Stimulated activated CD8-positive, alpha-beta memory T cell treated with anti-CD3 and anti-CD28 coated beads, Interleukin-7, amount 100 ng/mL, for 1 hour (primary cell): ENCODE data around the gene ASCC1.
"Not testable (repeated sequence)": the region's sequence is repeated elsewhere in the genome, so short reads cannot be mapped to it uniquely, and the experiment has no call there.

Source experiments
- DNase-seq, 2 donors: peaks; one replicate each; pipeline ENCODE4 v3.0.0-alpha.2; 2020; ENCODE audit warnings: low read depth in 2 of 2

Gene ASCC1

DNA sequence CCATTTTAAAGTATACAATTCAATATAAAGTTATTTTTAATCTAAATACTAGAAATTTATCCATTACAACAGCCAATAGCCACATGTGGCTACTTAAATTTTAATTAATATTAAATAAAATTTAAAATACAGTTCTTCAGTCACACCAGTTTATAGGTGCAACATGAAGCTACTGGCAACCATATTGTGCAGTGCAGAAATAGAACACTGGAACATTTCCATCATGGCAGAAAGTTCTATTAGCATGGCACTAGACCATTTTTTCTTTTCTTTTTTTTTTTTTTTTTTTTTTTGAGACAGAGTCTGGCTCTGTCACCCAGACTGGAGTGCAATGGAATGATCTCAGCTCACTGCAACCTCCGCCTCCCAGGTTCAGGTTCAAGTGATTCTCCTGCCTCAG, 5.2 kb upstream of the ASCC1 start:
- DNase-seq: no peak

GRCh38 chr10:72220637-72221036, 4.6 kb upstream of the ASCC1 start:
- no peak for DNase-seq

DNA sequence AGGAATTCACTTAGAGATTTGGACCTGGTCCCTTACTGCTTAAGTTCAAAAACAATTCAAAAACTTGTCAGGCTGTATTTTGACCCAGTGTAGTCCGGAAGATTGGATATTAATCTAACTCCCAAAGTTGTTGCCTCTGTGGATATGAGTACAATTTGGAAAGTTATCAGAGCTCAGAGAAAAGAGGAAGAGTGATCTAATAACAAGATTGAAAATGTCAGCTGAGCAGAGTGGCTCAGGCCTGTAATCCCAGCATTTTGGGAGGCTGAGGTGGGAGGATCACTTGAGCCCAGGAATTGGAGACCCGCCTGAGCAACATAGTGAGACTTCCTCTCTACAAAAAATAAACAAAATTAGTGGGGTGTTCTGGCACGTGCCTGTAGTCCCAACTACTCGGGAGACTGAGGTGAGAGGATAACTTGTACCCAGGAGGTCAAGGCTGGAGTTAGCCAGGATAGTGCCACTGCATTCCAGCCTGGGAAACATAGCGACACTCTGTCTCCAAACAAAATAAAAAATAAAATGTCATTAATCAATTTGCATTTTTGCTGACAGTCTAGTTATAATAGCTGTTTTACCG, 3.2 kb upstream of the ASCC1 start:
- DNase-seq: no peak

DNA sequence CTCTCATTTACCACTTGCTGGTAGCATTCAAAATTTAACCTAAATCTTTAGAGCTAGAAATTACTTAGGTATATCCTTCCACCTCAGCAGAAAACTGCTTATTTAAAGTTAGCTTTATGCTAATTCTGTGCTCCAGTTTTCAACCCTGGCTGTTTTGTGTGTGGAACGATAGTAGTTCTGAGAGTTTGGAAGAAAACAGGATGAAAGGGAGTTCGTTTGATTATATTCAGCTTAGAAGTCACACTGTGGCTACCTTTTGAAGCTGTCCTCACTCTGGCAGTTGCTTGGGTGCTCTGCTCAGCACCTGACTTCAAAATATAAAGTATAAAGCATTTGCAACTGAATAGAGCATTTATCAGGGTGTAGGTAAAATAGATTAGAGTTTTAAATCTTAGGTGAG, 2.6 kb upstream of the ASCC1 start:
- DNase-seq: no peak

DNA sequence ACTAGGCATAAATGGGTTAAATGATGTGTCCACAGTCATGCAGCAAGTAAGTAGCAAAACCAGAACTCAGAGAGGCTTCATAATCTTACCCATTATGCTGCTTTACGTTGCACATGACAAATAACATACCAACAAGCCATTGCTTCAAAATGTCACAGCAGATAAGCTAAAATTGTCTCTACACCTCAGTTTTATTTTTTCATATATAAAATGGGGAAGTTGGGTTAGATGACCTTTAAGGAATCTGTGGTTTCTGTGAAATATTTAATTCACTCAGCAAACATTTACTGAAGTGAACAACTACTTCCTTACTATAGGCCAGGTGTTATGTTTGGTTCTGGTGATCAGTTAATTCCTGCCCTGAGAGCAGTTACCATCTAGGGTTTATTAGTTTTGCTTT, 2.2 kb upstream of the ASCC1 start:
- DNase-seq: no peak

DNA sequence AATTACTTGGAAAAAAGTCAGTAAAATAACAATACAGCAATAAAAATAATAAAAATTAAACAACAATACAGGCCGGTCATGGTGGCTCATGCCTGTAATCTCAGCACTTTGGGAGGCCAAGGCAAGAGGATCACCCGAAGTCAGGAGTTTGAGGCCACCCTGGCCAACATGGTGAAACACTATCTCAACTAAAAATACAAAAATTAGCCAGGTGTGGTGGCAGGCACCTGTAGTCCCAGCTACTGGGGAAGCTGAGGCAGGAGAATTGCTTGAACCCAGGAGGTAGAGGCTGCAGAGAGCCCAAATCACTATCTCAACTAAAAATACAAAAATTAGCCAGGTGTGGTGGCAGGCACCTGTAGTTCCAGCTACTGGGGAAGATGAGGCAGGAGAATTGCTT, 4.2 kb downstream of the ASCC1 start:
- DNase-seq: not testable (repeated sequence)

GRCh38 chr10:72211381-72211780, 4.7 kb downstream of the ASCC1 start:
- DNase-seq: not testable (repeated sequence)

- DNase-seq: not testable (repeated sequence)
Measured at GRCh38 chr10:72208526-72208925, 7.5 kb downstream of the ASCC1 start.

GRCh38 chr10:72206511-72207229, 9.4 kb downstream of the ASCC1 start:
- DNase-seq: no peak

DNA sequence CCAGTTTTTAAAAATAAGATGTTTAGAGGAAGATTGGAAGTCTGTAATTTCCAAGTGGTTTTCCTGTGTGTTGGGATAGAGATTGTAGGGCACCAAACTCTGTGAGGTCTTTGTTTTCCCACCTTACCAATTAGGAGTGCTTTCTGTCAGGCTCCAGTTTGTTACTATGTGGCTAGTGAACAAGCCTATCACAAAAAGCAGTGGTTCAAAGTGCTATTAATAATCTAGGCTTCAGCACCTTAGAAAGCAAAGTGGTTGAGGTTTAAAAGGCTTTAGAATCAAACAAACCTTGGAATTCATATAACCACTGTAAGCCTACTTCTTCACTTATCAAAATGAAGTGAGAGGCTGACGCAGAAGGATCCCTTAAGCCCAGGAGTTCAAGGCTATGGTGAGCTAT, 11.4 kb downstream of the ASCC1 start:
- no peak for DNase-seq

- no peak for DNase-seq
Measured at GRCh38 chr10:72204296-72204695, 11.8 kb downstream of the ASCC1 start.

GRCh38 chr10:72201293-72201692, 14.8 kb downstream of the ASCC1 start:
- no peak for DNase-seq

DNA sequence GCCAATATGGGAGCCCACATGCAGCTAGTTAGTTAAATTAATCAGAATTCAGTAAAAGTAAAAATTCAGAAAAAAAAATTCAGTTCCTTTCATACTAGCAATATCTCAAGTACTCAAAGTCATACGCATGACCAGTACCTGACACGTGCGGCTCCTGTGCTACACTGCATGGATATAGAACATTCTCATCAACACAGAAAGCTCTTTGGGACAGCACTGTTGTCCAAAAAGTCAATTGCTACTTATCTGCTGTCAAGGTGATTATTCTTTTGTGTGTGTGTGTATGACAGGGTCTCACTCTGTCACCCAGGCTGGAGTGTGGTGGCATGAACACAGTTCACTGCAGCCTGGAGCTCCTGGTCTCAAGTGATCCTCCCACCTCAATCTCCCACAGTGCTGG, 15.2 kb downstream of the ASCC1 start:
- DNase-seq: no peak

DNA sequence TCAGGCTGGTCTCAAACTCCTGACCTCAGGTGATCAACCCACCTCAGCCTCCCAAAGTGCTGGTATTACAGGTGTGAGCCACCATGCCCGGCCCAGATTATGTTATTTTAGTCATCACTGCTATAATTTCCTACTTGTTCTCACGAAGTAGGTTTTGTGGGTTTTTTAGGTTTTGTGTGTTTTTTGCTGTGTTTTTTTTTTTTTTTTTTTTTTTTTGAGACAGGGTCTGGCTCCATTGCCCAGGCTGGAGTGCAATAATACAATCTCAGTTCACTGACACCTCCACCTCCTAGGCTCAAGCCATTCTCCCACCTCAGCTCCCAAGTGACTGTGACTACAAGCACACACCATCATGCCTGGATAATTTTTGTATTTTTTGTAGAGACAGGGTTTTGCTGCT, 21.1 kb downstream of the ASCC1 start:
- DNase-seq: no peak

DNA sequence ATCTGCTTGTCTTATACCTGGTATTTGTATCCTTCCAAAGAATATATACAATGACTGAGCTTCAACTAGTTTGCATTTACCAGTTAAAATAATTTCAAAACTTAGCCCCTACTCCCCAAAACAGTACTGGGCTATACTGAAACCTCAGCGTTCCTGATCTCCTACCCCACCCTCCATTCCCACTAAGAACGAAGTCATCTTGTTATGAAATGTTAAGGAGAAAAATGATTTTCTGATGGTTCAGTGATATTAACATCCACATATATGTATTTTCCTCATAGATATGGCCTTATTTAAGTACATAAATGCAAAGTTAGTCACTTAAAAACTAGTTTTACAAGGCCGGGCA, 29.1 kb downstream of the ASCC1 start:
- no peak for DNase-seq

DNA sequence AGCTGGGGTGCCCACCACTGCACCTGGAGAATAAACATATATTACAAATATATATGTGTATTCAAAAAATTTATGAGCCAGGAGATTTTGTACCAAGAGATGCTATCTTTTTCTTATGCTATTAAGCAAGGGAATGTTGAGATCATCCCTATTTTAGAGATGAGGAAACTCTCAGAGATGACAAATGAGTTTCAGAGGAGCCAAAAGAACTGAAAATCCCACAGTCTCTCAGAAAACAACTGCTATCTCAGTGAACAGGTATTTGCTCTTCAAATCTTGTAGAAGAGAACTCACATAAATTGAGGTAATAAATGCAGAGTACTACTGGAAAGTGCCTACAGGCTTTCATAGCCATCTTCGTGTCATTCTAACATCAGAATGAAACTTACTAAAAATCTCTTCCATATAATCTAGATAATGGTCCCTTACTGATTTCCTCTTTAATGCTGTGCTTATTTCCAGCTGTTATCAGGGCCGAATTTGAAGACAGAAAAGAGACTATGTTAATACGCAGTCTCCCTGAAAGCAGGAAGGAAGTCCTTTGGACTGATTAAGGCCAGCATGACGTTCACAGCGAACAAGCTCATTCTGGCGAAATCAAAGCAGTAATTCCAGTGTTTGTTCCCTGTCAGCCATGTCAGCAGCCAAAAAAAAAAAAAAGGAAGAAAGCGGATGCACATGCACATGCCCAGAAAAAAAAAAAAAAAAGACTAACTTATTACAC, 29.7 kb downstream of the ASCC1 start:
- no peak for DNase-seq

DNA sequence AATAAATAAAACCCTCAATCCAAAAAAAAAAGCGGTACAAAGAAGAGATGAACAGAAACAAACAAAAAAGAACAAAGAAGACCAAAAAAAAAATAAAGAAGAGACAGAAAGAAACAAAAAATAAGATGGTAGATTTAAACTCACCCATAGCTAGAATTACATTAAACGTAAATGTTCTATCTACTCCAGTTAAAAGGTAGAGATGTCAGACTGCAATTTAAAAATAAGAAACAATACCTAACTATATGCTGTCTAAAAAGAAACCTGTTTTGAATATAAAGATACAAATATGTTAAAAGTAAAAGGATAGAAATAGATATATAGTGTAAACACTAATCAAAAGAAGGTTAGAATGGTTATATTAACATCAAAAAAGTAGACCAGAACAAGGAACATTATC, 31.9 kb downstream of the ASCC1 start:
- no peak for DNase-seq

DNA sequence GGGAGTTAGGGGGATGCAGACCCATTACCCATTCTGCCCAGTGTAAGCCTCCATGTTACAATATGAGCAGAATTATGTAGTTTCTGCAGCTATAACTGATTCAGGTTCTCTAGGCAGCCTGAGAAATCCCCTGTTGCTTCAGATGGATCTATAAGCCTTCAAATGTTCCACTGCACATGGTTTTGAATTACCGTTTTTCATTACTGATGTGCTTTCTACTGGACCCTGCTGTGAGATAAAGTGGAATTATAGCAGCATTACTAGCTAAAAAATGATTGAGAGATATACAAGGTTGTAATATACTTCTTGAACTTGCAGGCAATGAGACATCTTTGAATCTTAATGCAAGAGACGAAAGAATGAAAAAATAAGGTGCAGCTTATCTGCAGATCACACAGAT, 38.6 kb downstream of the ASCC1 start:
- DNase-seq: no peak

DNA sequence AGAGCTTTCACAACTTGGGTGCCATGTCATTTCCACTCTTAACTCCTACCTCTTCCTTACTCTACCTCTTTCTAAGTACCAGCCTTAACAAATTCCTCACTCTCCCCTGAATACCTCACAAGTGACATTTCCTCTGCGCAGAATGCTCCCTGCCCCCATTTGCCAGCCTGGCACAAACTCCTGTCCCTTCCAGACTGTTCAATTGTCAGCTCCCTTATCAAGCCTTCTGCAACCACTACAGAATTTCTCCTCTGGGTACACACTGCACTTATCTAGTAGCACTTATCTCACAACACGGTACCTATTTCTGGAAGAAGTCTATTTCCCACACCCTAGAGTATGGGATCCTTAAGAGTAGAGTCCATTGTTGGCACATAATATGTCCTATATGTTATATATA, 39.4 kb downstream of the ASCC1 start:
- DNase-seq: no peak

GRCh38 chr10:72175149-72175548, 40.9 kb downstream of the ASCC1 start:
- no peak for DNase-seq

GRCh38 chr10:72174297-72174662, 41.8 kb downstream of the ASCC1 start:
- no peak for DNase-seq

GRCh38 chr10:72173619-72174296, 42.3 kb downstream of the ASCC1 start:
- no peak for DNase-seq

GRCh38 chr10:72173262-72173618, 42.8 kb downstream of the ASCC1 start:
- DNase-seq: no peak
